ENCODE results near the gene MYO16.

DNA sequence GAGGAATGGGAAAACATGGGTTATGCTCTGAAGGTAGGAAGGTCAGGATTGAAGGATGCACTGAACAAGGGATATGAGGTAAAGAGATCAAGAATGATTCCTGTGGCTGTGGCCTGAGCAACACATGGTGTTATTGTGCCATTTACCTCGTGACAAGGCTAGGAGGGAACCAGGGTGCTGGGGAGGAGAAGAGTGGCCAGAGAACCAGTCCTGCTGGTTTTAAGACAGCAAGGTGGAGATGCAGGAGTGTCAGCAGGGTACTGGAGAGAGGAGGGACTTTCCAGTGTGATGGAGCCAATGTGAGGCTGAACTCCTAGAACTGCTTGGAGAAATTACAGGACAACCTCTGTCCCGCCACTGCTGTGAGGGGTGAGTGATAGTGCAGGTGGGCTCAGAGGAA, 282.4 kb downstream of the MYO16 start:
- TF ChIP-seq POLR2AphosphoS5 (IDR thresholded peaks at IDR 0.05; ENCODE audit: low read depth, low read length) (no peak), POLR2A (IDR thresholded peaks at IDR 0.05; ENCODE audit: low read depth, low read length) (no peak), PAX5 (IDR thresholded peaks at IDR 0.05; ENCODE audit: insufficient read depth, low read length, severe bottlenecking) (no peak)

Measured in GM12891 (cell line).